Neural progenitor cell (in vitro differentiated cells): Measurements from ENCODE around the gene HOGA1.

Experiments
- EZH2 ChIP-seq: fragments of 200-600 bp; sonication (generic); IDR thresholded peaks from 2 replicates; pipeline ENCODE4 v1.6.1; 2017; ENCODE audit warnings: antibody characterized with exemption, mild to moderate bottlenecking, moderate library complexity
- TF ChIP-seq, protein P1 (sequence below): fragments of 200-600 bp; sonication (generic); IDR thresholded peaks from 2 replicates; pipeline ENCODE4 v1.5.1; 2017; ENCODE audit warnings: antibody characterized with exemption, mild to moderate bottlenecking

GRCh38 chr10:97640174-97640867 is 56.1 kb downstream of the HOGA1 start, which contains the start of gene PI4K2A:
- TF ChIP-seq, protein P1, sequence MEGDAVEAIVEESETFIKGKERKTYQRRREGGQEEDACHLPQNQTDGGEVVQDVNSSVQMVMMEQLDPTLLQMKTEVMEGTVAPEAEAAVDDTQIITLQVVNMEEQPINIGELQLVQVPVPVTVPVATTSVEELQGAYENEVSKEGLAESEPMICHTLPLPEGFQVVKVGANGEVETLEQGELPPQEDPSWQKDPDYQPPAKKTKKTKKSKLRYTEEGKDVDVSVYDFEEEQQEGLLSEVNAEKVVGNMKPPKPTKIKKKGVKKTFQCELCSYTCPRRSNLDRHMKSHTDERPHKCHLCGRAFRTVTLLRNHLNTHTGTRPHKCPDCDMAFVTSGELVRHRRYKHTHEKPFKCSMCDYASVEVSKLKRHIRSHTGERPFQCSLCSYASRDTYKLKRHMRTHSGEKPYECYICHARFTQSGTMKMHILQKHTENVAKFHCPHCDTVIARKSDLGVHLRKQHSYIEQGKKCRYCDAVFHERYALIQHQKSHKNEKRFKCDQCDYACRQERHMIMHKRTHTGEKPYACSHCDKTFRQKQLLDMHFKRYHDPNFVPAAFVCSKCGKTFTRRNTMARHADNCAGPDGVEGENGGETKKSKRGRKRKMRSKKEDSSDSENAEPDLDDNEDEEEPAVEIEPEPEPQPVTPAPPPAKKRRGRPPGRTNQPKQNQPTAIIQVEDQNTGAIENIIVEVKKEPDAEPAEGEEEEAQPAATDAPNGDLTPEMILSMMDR = no peak
- no peak for TF ChIP-seq EZH2
